SK-N-SH treated with all-trans-retinoic acid at 6 μM for 48 hours (cell line): ENCODE measurements around the gene CHST7.

Experiments used
- ATAC-seq: fragments of 200-7000 bp; cut with Tn5 transposase; 3 replicates; pipeline ENCODE4 v1.9.1; 2020; ENCODE audit warnings: mild to moderate bottlenecking, moderate library complexity
- ARNTL ChIP-seq: fragments of 450-650 bp; formaldehyde crosslinking; IDR thresholded peaks from 2 replicates; pipeline ENCODE4 v1.5.0; 2020; ENCODE audit warnings: low read depth, mild to moderate bottlenecking, moderate library complexity, borderline replicate concordance
- BACH2 ChIP-seq: fragments of 250-450 bp; sonication (Bioruptor Pico); IDR thresholded peaks from 2 replicates; pipeline ENCODE4 v1.9.0; 2021; ENCODE audit warnings: mild to moderate bottlenecking, borderline replicate concordance
- CREB5 ChIP-seq: fragments of 250-450 bp; sonication (Bioruptor Pico); IDR thresholded peaks from 2 replicates; pipeline ENCODE4 v1.5.1; 2020; ENCODE audit warnings: low read depth, mild to moderate bottlenecking, moderate library complexity
- CSDC2 ChIP-seq: fragments of 250-450 bp; sonication (Bioruptor Pico); IDR thresholded peaks from 2 replicates; pipeline ENCODE4 v1.5.0; 2020; ENCODE audit warnings: mild to moderate bottlenecking, moderate library complexity
- ESRRG ChIP-seq: fragments of 250-450 bp; sonication (Bioruptor Pico); IDR thresholded peaks from 2 replicates; pipeline ENCODE4 v1.6.1; 2021; ENCODE audit warnings: mild to moderate bottlenecking
- GLIS3 ChIP-seq: fragments of 250-450 bp; sonication (Bioruptor Pico); IDR thresholded peaks from 2 replicates; pipeline ENCODE4 v1.5.0; 2020; ENCODE audit warnings: mild to moderate bottlenecking, moderate library complexity
- ISL1 ChIP-seq: fragments of 250-450 bp; sonication (Bioruptor Pico); IDR thresholded peaks from 2 replicates; pipeline ENCODE4 v2.1.2; 2022; ENCODE audit warnings: mild to moderate bottlenecking, moderate library complexity
- OSR1 ChIP-seq: fragments of 250-450 bp; sonication (Bioruptor Pico); IDR thresholded peaks from 2 replicates; pipeline ENCODE4 v1.8.0; 2022; ENCODE audit warnings: moderate library complexity, mild to moderate bottlenecking, inconsistent platforms
- PATZ1 ChIP-seq: fragments of 250-450 bp; sonication (Bioruptor Pico); IDR thresholded peaks from 2 replicates; pipeline ENCODE4 v1.8.0; 2020; ENCODE audit warnings: mild to moderate bottlenecking, moderate library complexity, borderline replicate concordance
- PPARA ChIP-seq: fragments of 250-450 bp; sonication (Bioruptor Pico); IDR thresholded peaks from 2 replicates; pipeline ENCODE4 v1.5.0; 2020; ENCODE audit warnings: mild to moderate bottlenecking, borderline replicate concordance
- RARB ChIP-seq: fragments of 250-450 bp; sonication (Bioruptor Pico); IDR thresholded peaks from 2 replicates; pipeline ENCODE4 v1.8.0; 2021; ENCODE audit warnings: mild to moderate bottlenecking, moderate library complexity
- SNAI2 ChIP-seq: fragments of 250-450 bp; sonication (Bioruptor Pico); IDR thresholded peaks from 2 replicates; pipeline ENCODE4 v1.5.0; 2020; ENCODE audit warnings: mild to moderate bottlenecking, moderate library complexity
- TSHZ2 ChIP-seq: fragments of 250-450 bp; sonication (Bioruptor Pico); IDR thresholded peaks from 2 replicates; pipeline ENCODE4 v1.5.0; 2020; ENCODE audit warnings: mild to moderate bottlenecking, moderate library complexity
- ZC3H10 ChIP-seq: fragments of 250-450 bp; sonication (Bioruptor Pico); IDR thresholded peaks from 2 replicates; pipeline ENCODE4 v1.5.1; 2021; ENCODE audit warnings: mild to moderate bottlenecking, moderate library complexity
- ZFP3 ChIP-seq: fragments of 250-450 bp; sonication (Bioruptor Pico); IDR thresholded peaks from 2 replicates; pipeline ENCODE4 v1.5.0; 2020; ENCODE audit warnings: mild to moderate bottlenecking, moderate library complexity
- ZFP30 ChIP-seq: fragments of 450-650 bp; formaldehyde crosslinking; IDR thresholded peaks from 2 replicates; pipeline ENCODE4 v1.5.0; 2022; ENCODE audit warnings: mild to moderate bottlenecking, moderate library complexity
- ZNF70 ChIP-seq: fragments of 450-650 bp; formaldehyde crosslinking; IDR thresholded peaks from 2 replicates; pipeline ENCODE4 v1.5.0; 2020; ENCODE audit warnings: mild to moderate bottlenecking, moderate library complexity
- ZNF8 ChIP-seq: fragments of 450-650 bp; formaldehyde crosslinking; IDR thresholded peaks from 2 replicates; pipeline ENCODE4 v1.5.0; 2020; ENCODE audit warnings: mild to moderate bottlenecking, moderate library complexity
- TF ChIP-seq, protein P1 (sequence below): fragments of 250-450 bp; sonication (Bioruptor Pico); IDR thresholded peaks from 2 replicates; pipeline ENCODE4 v1.5.1; 2021; ENCODE audit warnings: mild to moderate bottlenecking, moderate library complexity
- TF ChIP-seq, protein P2 (sequence below): fragments of 250-450 bp; sonication (Bioruptor Pico); IDR thresholded peaks from 2 replicates; pipeline ENCODE4 v1.8.0; 2021; ENCODE audit warnings: low read depth, mild to moderate bottlenecking, moderate library complexity, borderline replicate concordance

Gene CHST7

DNA sequence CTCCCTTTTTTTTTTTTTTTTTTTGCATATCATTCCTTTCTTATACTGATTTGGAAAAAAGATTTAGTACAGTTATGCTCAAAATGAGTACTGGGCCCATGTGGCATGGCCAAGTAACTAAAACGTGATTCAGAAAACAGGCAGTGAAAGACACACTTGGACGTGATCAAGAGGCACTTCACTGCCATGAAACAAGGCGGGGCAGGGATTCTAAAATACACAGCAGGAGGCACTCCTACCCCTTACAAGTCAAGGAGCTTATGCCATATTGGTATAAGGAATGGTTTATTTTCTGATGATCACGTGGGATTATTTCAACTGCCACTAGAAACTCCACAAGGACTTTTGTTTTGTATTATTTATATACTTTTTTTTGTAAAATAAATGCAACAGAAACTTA lies 72.0 kb downstream of the CHST7 start:
- no peak for ATAC-seq
- no peak for TF ChIP-seq ZFP3 (CRISPR knock-in tag)
- no peak for TF ChIP-seq CREB5 (CRISPR knock-in tag)
- TF ChIP-seq ESRRG (CRISPR knock-in tag) = no peak
- no peak for TF ChIP-seq BACH2
- TF ChIP-seq SNAI2 = no peak
- TF ChIP-seq, protein P1, sequence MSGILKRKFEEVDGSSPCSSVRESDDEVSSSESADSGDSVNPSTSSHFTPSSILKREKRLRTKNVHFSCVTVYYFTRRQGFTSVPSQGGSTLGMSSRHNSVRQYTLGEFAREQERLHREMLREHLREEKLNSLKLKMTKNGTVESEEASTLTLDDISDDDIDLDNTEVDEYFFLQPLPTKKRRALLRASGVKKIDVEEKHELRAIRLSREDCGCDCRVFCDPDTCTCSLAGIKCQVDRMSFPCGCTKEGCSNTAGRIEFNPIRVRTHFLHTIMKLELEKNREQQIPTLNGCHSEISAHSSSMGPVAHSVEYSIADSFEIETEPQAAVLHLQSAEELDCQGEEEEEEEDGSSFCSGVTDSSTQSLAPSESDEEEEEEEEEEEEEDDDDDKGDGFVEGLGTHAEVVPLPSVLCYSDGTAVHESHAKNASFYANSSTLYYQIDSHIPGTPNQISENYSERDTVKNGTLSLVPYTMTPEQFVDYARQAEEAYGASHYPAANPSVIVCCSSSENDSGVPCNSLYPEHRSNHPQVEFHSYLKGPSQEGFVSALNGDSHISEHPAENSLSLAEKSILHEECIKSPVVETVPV (CRISPR knock-in tag) = no peak
- no peak for TF ChIP-seq CSDC2
- TF ChIP-seq ZFP30 = no peak
- no peak for TF ChIP-seq ZC3H10
- TF ChIP-seq, all 23 proteins: peak for 0

GRCh38 chrX:46647251-46647650 lies 73.7 kb downstream of the CHST7 start:
- no peak for TF ChIP-seq ZC3H10
- no peak for TF ChIP-seq ISL1 (CRISPR knock-in tag)
- no peak for TF ChIP-seq CSDC2
- no peak for TF ChIP-seq ZNF70 (CRISPR knock-in tag)
- TF ChIP-seq RARB = no peak
- no peak for TF ChIP-seq ZFP30
- TF ChIP-seq ARNTL (CRISPR knock-in tag) = no peak
- TF ChIP-seq GLIS3 (CRISPR knock-in tag) = no peak
- no peak for TF ChIP-seq OSR1
- no peak for TF ChIP-seq ZNF8
- TF ChIP-seq CREB5 (CRISPR knock-in tag) = no peak
- TF ChIP-seq SNAI2 = no peak
- no peak for TF ChIP-seq PATZ1 (CRISPR knock-in tag)
- TF ChIP-seq, protein P2, sequence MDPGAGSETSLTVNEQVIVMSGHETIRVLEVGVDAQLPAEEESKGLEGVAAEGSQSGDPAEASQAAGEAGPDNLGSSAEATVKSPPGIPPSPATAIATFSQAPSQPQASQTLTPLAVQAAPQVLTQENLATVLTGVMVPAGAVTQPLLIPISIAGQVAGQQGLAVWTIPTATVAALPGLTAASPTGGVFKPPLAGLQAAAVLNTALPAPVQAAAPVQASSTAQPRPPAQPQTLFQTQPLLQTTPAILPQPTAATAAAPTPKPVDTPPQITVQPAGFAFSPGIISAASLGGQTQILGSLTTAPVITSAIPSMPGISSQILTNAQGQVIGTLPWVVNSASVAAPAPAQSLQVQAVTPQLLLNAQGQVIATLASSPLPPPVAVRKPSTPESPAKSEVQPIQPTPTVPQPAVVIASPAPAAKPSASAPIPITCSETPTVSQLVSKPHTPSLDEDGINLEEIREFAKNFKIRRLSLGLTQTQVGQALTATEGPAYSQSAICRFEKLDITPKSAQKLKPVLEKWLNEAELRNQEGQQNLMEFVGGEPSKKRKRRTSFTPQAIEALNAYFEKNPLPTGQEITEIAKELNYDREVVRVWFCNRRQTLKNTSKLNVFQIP (CRISPR knock-in tag) = no peak
- no peak for TF ChIP-seq PPARA (CRISPR knock-in tag)
- TF ChIP-seq BACH2 = no peak
- no peak for TF ChIP-seq TSHZ2 (CRISPR knock-in tag)
- TF ChIP-seq, all 23 proteins: peak for 0
- no peak for ATAC-seq
